T-helper 2 cell treated with Interferon-gamma antibody and Interleukin-4, amounts not matched to agents 5 μg/mL and 100 μg/mL, for 36 hours (primary cell): Measurements from ENCODE around the gene TRIP4.
"Not testable (repeated sequence)": the region's sequence is repeated elsewhere in the genome, so short reads cannot be mapped to it uniquely, and the experiment has no call there.

Source experiments
- DNase-seq: peaks from one replicate; pipeline ENCODE4 v3.0.0; 2021; ENCODE audit warnings: low spot score
- H3K27ac Mint-ChIP-seq: one replicate; pipeline ENCODE4 v1.8.0; 2021; ENCODE audit warnings: mild to moderate bottlenecking, mixed read lengths
- H3K27me3 Mint-ChIP-seq: one replicate; pipeline ENCODE4 v1.8.0; 2021; ENCODE audit warnings: low read depth, mixed read lengths
- H3K36me3 Mint-ChIP-seq: one replicate; pipeline ENCODE4 v1.8.0; 2021; ENCODE audit warnings: low read depth, mixed read lengths
- H3K4me1 Mint-ChIP-seq: one replicate; pipeline ENCODE4 v1.8.0; 2021; ENCODE audit warnings: low read depth, mixed read lengths
- H3K4me3 Mint-ChIP-seq: one replicate; pipeline ENCODE4 v1.8.0; 2022; ENCODE audit warnings: mild to moderate bottlenecking, moderate library complexity, mixed read lengths
- H3K9me3 Mint-ChIP-seq: one replicate; pipeline ENCODE4 v1.8.0; 2021; ENCODE audit warnings: mixed read lengths

The TRIP4 gene

DNA sequence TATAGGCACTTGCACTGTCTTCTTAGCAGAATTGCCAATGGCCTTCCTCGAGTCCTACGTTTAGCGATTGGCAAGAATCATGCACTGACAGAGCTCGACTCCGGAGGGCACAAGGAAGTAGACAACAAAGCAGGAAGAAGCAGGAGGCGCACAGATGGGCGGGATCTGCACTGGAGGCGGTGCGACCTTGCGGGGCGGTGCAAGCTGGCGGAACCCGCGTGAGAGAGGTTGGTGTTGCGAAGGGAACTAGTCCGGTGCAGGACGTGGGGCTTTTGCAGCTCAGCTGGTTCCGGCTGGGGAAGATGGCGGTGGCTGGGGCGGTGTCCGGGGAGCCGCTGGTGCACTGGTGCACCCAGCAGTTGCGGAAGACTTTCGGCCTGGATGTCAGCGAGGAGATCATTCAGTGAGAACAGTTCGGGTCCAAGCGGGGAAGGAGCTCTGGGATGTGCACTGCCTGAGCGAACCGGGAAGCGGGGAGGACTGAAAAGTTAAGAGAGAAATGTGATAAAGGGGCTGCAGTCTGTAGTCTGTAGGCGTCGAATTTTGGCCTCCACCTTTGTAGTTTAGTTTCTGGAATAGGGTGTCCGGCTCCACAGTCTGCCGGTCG, at the start of gene TRIP4:
Gene TRIP4, plus strand, starts transcription at position 275 of the 607 bp plus-strand sequence. Its CDS starts 28 bp downstream, at position 303.
- Mint-ChIP-seq H3K27me3 (no peaks in the 10 kb centered on the region), H3K9me3 (no peaks in the 10 kb centered on the region), H3K27ac (peak within 1 kb of the TSS; percentile 90), H3K4me3 (peak within 1 kb of the TSS; percentile 97), H3K4me1 (peaks cover 18% of the 10 kb centered on the region), H3K36me3 (peaks cover 12% of the 10 kb centered on the region)
- DNase-seq, result peak; percentile 95

- Mint-ChIP-seq H3K4me3 (no peak overlapping the region), H3K4me1 (peaks cover 48% of the 10 kb centered on the region), H3K9me3 (no peaks in the 10 kb centered on the region), H3K27ac (no peak overlapping the region), H3K27me3 (no peaks in the 10 kb centered on the region), H3K36me3 (peaks cover 23% of the 10 kb centered on the region)
- DNase-seq, result no peak
Measured at GRCh38 chr15:64340355-64340754, 47.3 kb upstream of the TRIP4 start.

DNA sequence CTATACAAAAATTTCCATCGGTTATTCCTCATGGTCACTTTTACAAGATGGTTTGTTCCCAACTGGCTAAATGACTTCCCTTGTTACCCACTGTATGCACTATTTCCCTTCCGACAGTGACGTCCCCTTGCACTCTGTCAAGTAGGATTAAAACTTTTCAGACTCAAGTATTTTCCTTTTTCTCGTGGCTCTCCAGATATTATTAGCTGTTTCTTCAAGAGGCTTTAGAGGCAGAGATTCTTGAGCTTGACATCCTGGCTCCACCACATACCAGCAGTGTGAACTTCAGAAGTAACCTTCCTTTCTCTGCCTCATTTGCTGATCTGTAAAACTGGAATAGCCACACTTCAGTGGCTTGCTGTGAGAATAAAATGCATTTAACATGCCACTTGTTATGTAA, 45.7 kb upstream of the TRIP4 start:
- Mint-ChIP-seq H3K27me3 (no peaks in the 10 kb centered on the region), H3K9me3 (no peaks in the 10 kb centered on the region), H3K27ac (no peak overlapping the region), H3K4me1 (peaks cover 42% of the 10 kb centered on the region), H3K36me3 (peaks cover 30% of the 10 kb centered on the region), H3K4me3 (no peak overlapping the region)
- no peak for DNase-seq

DNA sequence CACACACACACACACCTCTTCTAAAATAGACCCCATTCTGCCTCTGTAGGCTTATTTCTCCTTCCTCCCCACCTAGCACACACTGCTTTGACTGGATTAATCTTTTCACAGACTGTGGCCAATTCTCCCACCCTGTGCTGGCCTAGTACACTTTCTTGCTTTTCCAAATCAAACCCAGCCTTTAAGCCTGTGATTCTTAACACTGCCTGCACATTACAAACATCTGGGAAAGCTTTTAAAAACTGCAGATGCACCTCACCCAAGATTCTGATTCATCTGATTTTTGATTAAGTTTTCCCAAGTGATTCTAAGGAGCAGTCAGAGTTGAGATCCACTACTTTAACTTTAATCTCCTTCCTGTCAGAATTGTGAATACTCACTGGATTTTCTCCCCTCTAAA, 44.4 kb upstream of the TRIP4 start:
- no peaks in the 10 kb centered on the region for H3K27me3 Mint-ChIP-seq
- peaks cover 37% of the 10 kb centered on the region for H3K36me3 Mint-ChIP-seq
- H3K9me3 Mint-ChIP-seq, result no peaks in the 10 kb centered on the region
- DNase-seq, result no peak
- peak overlapping the region; percentile 33 for H3K27ac Mint-ChIP-seq
- peaks cover 35% of the 10 kb centered on the region for H3K4me1 Mint-ChIP-seq
- peak overlapping the region; percentile 14 for H3K4me3 Mint-ChIP-seq

DNA sequence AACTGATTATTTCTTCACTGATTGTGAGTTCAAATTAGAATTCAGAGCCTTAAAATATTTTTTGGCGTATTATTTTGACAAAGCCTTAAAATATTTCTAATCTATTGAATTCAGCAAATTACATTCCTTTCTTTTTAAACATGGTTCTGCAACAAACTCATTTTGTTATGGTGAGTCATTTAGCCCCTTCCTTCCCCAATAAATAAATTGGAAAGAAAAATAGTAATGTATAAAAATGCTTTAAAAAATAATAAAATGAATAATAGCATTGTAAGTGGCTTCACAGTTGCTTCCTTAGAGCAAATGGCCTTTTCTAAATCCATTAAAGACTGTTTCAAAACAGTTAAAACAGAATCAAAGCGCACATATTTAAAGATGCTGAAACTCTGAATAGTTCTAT, 43.8 kb upstream of the TRIP4 start:
- Mint-ChIP-seq H3K9me3 (no peaks in the 10 kb centered on the region), H3K27ac (no peak overlapping the region), H3K27me3 (no peaks in the 10 kb centered on the region), H3K36me3 (peaks cover 41% of the 10 kb centered on the region), H3K4me3 (no peak overlapping the region), H3K4me1 (peaks cover 36% of the 10 kb centered on the region)
- DNase-seq, result no peak

GRCh38 chr15:64344651-64345294, 42.9 kb upstream of the TRIP4 start:
- Mint-ChIP-seq H3K4me3 (no peak overlapping the region), H3K27me3 (no peaks in the 10 kb centered on the region), H3K4me1 (peaks cover 35% of the 10 kb centered on the region)

GRCh38 chr15:64346242-64346641, 41.4 kb upstream of the TRIP4 start:
- H3K9me3 Mint-ChIP-seq, H3K27ac Mint-ChIP-seq, H3K27me3 Mint-ChIP-seq, H3K4me3 Mint-ChIP-seq, DNase-seq: not testable (repeated sequence)
- Mint-ChIP-seq H3K4me1 (peaks cover 34% of the 10 kb centered on the region), H3K36me3 (peaks cover 40% of the 10 kb centered on the region)

More at GRCh38 chr15:64344651-64345294, 42.9 kb upstream of the TRIP4 start:
- DNase-seq, result no peak
- no peaks in the 10 kb centered on the region for H3K9me3 Mint-ChIP-seq
- peaks cover 45% of the 10 kb centered on the region for H3K36me3 Mint-ChIP-seq
- no peak overlapping the region for H3K27ac Mint-ChIP-seq

- Mint-ChIP-seq H3K9me3 (no peaks in the 10 kb centered on the region), H3K27me3 (no peaks in the 10 kb centered on the region), H3K4me1 (peaks cover 19% of the 10 kb centered on the region), H3K36me3 (peaks cover 27% of the 10 kb centered on the region), H3K27ac (no peak overlapping the region), H3K4me3 (no peak overlapping the region)
- DNase-seq, result no peak
Measured at GRCh38 chr15:64348455-64348854, 39.2 kb upstream of the TRIP4 start.

GRCh38 chr15:64349375-64349774, 38.3 kb upstream of the TRIP4 start:
- Mint-ChIP-seq H3K36me3 (peaks cover 26% of the 10 kb centered on the region), H3K27ac (no peak overlapping the region), H3K4me3 (no peak overlapping the region), H3K9me3 (no peaks in the 10 kb centered on the region), H3K27me3 (no peaks in the 10 kb centered on the region), H3K4me1 (peaks cover 15% of the 10 kb centered on the region)
- no peak for DNase-seq

- Mint-ChIP-seq H3K27me3 (no peaks in the 10 kb centered on the region), H3K27ac (no peak overlapping the region), H3K9me3 (no peaks in the 10 kb centered on the region), H3K36me3 (peaks cover 24% of the 10 kb centered on the region), H3K4me1 (peaks cover 13% of the 10 kb centered on the region), H3K4me3 (no peak overlapping the region)
- no peak for DNase-seq
Measured at GRCh38 chr15:64351265-64351664, 36.4 kb upstream of the TRIP4 start.

DNA sequence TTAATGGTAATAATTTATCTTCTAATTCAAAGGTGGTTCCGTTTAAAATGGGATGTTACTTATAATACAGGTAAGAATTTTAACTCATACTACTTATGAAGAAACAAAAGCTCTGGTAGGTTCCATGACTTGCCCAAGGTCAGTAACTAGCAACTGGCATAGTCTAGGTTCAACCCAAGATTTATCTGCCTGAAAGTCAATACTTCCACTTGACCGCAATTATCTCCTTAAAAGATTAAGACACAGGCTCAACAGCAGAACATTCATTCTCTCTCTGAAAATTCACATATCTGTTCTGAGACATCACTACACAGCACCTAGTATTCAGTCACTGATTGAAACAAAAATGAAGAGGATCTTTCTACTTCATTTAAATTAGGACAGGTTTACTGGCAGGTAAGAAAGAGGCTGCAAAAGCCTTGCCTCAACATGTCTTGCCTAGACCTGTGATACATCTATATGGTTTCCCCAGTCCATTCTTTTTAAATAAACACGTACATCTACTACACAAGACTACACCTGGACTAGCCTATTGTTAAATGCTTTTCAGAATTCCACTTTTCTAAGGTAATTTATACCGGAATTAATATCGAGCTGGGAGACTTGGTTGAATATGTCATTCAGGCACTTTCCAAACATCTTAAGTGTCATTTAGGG, 32.8 kb upstream of the TRIP4 start:
- H3K4me3 Mint-ChIP-seq, result peak overlapping the region; percentile 85
- no peak for DNase-seq
- H3K9me3 Mint-ChIP-seq, result no peaks in the 10 kb centered on the region
- H3K36me3 Mint-ChIP-seq, result peaks cover 5% of the 10 kb centered on the region
- peak overlapping the region; percentile 81 for H3K27ac Mint-ChIP-seq
- no peaks in the 10 kb centered on the region for H3K27me3 Mint-ChIP-seq
- H3K4me1 Mint-ChIP-seq, result peaks cover 19% of the 10 kb centered on the region

DNA sequence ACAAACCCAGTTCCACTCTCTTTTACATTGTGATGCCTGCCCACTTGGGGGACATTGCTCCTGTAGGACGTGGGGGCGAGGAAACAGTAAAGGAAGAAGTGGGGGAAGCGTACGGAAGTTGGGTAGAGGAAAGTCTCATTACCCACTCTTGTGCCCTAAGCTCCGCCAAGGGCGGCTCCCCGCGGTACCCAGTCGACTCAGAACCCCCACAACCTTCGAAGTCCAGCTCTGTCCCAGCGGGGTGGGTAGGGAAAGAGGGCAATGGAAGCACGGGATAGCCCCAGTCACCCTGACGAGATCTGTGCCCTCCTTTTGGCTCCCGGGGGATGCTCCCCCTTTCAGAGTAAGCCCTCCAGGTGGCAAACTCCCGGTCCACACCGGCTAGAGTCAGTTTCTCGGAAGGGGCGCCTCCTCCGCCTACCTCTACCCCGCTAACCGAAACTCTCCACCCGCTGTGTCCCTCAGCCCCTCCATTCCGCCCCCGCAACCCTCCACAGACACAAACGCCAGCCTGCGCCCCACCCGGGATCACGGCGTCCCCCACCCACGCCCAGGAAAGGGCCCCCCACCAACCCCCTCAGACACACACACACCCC, 32.2 kb upstream of the TRIP4 start:
- H3K4me3 Mint-ChIP-seq, result peak overlapping the region; percentile 85
- no peak for DNase-seq
- H3K9me3 Mint-ChIP-seq, result no peaks in the 10 kb centered on the region
- peaks cover 19% of the 10 kb centered on the region for H3K4me1 Mint-ChIP-seq
- peak overlapping the region; percentile 81 for H3K27ac Mint-ChIP-seq
- peaks cover 5% of the 10 kb centered on the region for H3K36me3 Mint-ChIP-seq
- H3K27me3 Mint-ChIP-seq, result no peaks in the 10 kb centered on the region

DNA sequence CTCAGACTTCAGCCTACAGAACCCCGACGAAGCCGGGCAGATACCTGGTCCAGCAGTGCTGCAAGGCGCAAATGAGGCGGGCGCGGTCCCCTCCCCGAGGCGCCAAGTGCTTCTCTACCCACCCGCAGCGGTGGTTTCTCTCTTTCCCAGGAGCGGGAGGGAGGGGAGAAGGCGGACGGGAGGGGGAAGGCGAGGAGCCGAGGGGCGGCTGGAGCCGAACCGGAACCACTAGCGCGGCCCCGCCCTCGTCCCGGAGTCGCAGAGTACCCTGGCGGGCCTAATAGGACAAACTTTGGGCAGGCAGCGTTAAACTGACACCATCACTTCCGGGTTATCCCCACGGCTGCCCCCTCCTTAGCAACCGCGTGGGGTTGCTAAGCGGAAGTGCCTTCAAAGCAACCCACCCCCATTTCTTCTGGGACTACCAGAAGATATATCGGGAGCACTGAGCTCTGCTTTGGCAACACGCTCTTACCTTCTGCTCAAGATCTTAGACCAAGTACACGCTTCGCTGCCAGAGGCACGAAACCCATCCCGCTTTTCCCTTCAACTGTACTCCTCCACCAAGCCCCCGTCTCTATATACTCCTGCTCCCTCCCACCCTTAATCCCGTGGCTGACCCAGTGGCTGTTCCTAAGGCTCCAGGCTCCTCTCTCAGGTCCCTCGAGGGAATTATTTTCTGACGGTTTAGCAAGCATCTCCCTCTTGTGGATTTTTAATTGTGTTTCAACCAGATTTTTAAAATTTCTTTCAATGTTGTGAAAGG, 31.5 kb upstream of the TRIP4 start, which contains the start of gene CSNK1G1:
Gene CSNK1G1, minus strand, starts transcription at position 230 of the 766 bp plus-strand sequence. CDS start 55,674 bp downstream, outside the sequence.
- no peaks in the 10 kb centered on the region for H3K9me3 Mint-ChIP-seq
- DNase-seq, result peak; percentile 92
- H3K4me3 Mint-ChIP-seq, result peak within 1 kb of the TSS; percentile 85
- H3K36me3 Mint-ChIP-seq, result peaks cover 8% of the 10 kb centered on the region
- no peaks in the 10 kb centered on the region for H3K27me3 Mint-ChIP-seq
- H3K4me1 Mint-ChIP-seq, result peaks cover 19% of the 10 kb centered on the region
- peak within 1 kb of the TSS; percentile 81 for H3K27ac Mint-ChIP-seq
